K562 (cell line): Measurements from ENCODE around the gene PTK7. TPM values are rescaled to one million over a fixed set of nuclear protein-coding genes. Genes with fewer than 3 reads are reported as not detected.

ENCODE experiments used
- CBFA2T3 ChIP-seq: fragments of 450-650 bp; IDR thresholded peaks from 2 replicates; pipeline ENCODE4 v1.6.1; 2017
- HDAC8 ChIP-seq: fragments of 450-650 bp; IDR thresholded peaks from 2 replicates; pipeline ENCODE4 v1.6.1; 2016; ENCODE audit warnings: mild to moderate bottlenecking, missing genetic modification characterization, moderate library complexity, missing compliant biosample characterization
- NFIC ChIP-seq: fragments of 450-650 bp; IDR thresholded peaks from 2 replicates; pipeline ENCODE4 v1.6.1; 2017; ENCODE audit warnings: mild to moderate bottlenecking, inconsistent platforms
- POLR2A ChIP-seq: fragments of 450-650 bp; conservative IDR thresholded peaks from 2 replicates; pipeline ENCODE4 v1.6.1; 2016
- PTBP1 ChIP-seq: fragments of 200-400 bp; formaldehyde crosslinking; IDR thresholded peaks from 2 replicates; pipeline ENCODE4 v1.6.1; 2017; ENCODE audit warnings: low read depth, low read length
- SAP30 ChIP-seq: fragments of 200-600 bp; sonication (generic); IDR thresholded peaks from 2 replicates; pipeline ENCODE4 v1.6.1; 2012; ENCODE audit warnings: borderline replicate concordance, low read depth, mild to moderate bottlenecking, moderate library complexity, low read length, control low read depth, inconsistent platforms; ENCODE audit not compliant: insufficient read depth, poor library complexity, severe bottlenecking
- SIX5 ChIP-seq, 2 experiments: IDR thresholded peaks; 2 replicates each; pipeline ENCODE4 v1.6.1; 2011; ENCODE audit warnings: low read length in 2 of 2, borderline replicate concordance in 1 of 2, low read depth in 1 of 2, mild to moderate bottlenecking in 1 of 2, moderate library complexity in 1 of 2; ENCODE audit not compliant: insufficient read depth in 1 of 2
- SMARCA4 ChIP-seq: fragments of 450-650 bp; IDR thresholded peaks from 2 replicates; pipeline ENCODE4 v1.6.1; 2016
- ZNF740 ChIP-seq, 3 experiments: fragments of 200-800 bp in 1 of 3; sonication (Bioruptor generic) in 1 of 3; sonication (generic) in 1 of 3; formaldehyde crosslinking in 1 of 3; IDR thresholded peaks; 2 replicates each; pipeline versions ENCODE4 v1.6.1 to v1.8.0; 2016 to 2022; ENCODE audit warnings: mild to moderate bottlenecking in 2 of 3, missing compliant biosample characterization in 2 of 3, missing genetic modification characterization in 2 of 3, missing genetic modification reagents in 1 of 3
- ZSCAN29 ChIP-seq: fragments of 450-650 bp; IDR thresholded peaks from 2 replicates; pipeline ENCODE4 v1.6.1; 2017
- polyA plus RNA-seq, 8 experiments: library from polyadenylated mRNA; depleted of rRNA in 4 of 8; stranded (reverse) in 5 of 8; unstranded in 3 of 8; fragments of >200 nt; fragmentation: Nextera tagmentation in 2 of 8; fragmentation: Illumina TruSeq in 1 of 8; extraction: Ambion mirVana in 2 of 8; extraction: Trizol in 1 of 8; gene quantifications; 2 replicates each; pipeline versions ENCODE4 v1.2.1 to v1.2.3, GENCODE V29; 2011 to 2014; ENCODE audit warnings: inconsistent platforms in 1 of 8, missing spikeins in 1 of 8
- total RNA-seq, 7 experiments: library from RNA; depleted of rRNA in 6 of 7; stranded (reverse); fragments of >200 nt in 6 of 7; fragmentation: Illumina TruSeq in 2 of 7; extraction: Trizol in 2 of 7; gene quantifications; 2 replicates each; pipeline versions ENCODE4 v1.2.1 to v1.2.3, GENCODE V29; 2011 to 2021; ENCODE audit warnings: low replicate concordance in 1 of 7
- TF ChIP-seq, protein P1 (sequence below): sonication (generic); formaldehyde crosslinking; IDR thresholded peaks from 2 replicates; pipeline ENCODE4 v1.8.0; 2022; ENCODE audit warnings: mild to moderate bottlenecking, missing genetic modification reagents
- TF ChIP-seq, protein P2 (sequence below): sonication (generic); formaldehyde crosslinking; IDR thresholded peaks from 2 replicates; pipeline ENCODE4 v1.4.0; 2020; ENCODE audit warnings: mild to moderate bottlenecking, missing genetic modification reagents
- TF ChIP-seq, protein P3 (sequence below): fragments of 450-650 bp; IDR thresholded peaks from 2 replicates; pipeline ENCODE4 v1.6.1; 2016; ENCODE audit warnings: low read depth

Gene PTK7
- total and polyA plus RNA-seq, 9 of the 15 experiments (the other 6 are each of a cell fraction or from before 2014, with no cell fraction given): 0.20 to 6.8 (median 4.2) TPM

DNA sequence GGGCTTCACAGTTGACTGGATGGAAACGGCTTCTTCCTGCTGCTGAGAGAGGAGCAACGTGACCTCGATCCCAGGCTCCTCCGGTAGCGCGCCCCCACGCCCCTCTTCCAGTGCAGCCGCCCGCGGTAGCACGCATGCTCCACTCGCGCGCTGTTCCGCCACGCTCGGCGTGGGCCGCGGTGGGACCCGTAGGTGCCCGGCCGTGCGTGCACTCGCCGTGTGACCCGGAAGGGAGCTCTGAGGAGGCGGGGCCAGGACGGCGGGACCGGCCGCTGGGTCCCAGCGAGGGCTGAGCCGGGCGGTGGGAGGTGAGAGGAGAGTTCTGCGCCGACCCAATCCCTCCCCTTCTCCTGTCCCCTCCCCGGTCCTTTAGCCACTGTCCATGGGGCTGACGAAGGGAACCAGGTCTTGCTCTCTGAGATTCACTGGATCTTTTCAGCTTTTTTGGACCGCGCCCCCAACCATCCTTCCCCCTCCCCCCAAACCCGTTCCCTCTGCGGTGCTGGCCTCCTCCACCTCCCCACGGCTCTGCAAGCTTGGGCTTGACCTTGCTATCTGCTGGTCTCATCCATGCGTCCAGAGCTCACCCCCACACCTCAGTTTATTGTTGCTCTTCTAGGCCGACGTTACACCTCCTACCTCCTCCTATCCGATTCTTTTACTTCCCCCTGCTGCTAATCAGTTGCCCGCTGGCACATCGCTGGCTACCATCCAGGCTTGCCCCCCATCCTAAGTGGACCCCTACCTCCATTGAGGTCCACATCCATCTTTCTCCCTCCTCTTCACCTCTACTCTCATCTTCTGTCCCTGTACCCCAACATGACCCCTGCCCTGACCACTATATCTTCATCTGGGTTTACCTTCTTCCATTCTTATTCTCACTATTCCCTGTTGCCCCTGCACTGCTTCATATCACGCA is 106.1 kb downstream of the PTK7 start, which contains the start of gene CUL9 (continued):
- TF ChIP-seq, protein P1, sequence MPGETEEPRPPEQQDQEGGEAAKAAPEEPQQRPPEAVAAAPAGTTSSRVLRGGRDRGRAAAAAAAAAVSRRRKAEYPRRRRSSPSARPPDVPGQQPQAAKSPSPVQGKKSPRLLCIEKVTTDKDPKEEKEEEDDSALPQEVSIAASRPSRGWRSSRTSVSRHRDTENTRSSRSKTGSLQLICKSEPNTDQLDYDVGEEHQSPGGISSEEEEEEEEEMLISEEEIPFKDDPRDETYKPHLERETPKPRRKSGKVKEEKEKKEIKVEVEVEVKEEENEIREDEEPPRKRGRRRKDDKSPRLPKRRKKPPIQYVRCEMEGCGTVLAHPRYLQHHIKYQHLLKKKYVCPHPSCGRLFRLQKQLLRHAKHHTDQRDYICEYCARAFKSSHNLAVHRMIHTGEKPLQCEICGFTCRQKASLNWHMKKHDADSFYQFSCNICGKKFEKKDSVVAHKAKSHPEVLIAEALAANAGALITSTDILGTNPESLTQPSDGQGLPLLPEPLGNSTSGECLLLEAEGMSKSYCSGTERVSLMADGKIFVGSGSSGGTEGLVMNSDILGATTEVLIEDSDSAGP (CRISPR knock-in tag): peak; percentile 81
- 0 out of 2 replicates have a peak, but pooled peaks have one; percentile 69 for TF ChIP-seq HDAC8 (tag)
- TF ChIP-seq, protein P2, sequence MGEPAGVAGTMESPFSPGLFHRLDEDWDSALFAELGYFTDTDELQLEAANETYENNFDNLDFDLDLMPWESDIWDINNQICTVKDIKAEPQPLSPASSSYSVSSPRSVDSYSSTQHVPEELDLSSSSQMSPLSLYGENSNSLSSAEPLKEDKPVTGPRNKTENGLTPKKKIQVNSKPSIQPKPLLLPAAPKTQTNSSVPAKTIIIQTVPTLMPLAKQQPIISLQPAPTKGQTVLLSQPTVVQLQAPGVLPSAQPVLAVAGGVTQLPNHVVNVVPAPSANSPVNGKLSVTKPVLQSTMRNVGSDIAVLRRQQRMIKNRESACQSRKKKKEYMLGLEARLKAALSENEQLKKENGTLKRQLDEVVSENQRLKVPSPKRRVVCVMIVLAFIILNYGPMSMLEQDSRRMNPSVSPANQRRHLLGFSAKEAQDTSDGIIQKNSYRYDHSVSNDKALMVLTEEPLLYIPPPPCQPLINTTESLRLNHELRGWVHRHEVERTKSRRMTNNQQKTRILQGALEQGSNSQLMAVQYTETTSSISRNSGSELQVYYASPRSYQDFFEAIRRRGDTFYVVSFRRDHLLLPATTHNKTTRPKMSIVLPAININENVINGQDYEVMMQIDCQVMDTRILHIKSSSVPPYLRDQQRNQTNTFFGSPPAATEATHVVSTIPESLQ (CRISPR knock-in tag): peak; percentile 74; the same call in 1 of the 2 replicates
- peak; percentile 61; the same call in 1 of the 2 replicates for TF ChIP-seq PTBP1
- peak; percentile 58 for TF ChIP-seq SAP30
- peak; percentile 65 for TF ChIP-seq CBFA2T3
- TF ChIP-seq POLR2A: peak; percentile 83
- TF ChIP-seq ZNF740 (CRISPR knock-in tag; IDR thresholded peaks at IDR 0.05): 0 out of 2 replicates have a peak, but pooled peaks have one; percentile 25
- peak in 1 of 2 experiments; percentile 79; a peak in 2 of 4 replicates for TF ChIP-seq ZNF740 (tag; IDR thresholded peaks at IDR 0.05)
- TF ChIP-seq NFIC: peak; percentile 79
- no peak for TF ChIP-seq SIX5 (IDR thresholded peaks at IDR 0.05; ENCODE audit: borderline replicate concordance in 1 of 2, insufficient read depth in 1 of 2, low read depth in 1 of 2, low read length in 2 of 2)
- TF ChIP-seq, protein P3, sequence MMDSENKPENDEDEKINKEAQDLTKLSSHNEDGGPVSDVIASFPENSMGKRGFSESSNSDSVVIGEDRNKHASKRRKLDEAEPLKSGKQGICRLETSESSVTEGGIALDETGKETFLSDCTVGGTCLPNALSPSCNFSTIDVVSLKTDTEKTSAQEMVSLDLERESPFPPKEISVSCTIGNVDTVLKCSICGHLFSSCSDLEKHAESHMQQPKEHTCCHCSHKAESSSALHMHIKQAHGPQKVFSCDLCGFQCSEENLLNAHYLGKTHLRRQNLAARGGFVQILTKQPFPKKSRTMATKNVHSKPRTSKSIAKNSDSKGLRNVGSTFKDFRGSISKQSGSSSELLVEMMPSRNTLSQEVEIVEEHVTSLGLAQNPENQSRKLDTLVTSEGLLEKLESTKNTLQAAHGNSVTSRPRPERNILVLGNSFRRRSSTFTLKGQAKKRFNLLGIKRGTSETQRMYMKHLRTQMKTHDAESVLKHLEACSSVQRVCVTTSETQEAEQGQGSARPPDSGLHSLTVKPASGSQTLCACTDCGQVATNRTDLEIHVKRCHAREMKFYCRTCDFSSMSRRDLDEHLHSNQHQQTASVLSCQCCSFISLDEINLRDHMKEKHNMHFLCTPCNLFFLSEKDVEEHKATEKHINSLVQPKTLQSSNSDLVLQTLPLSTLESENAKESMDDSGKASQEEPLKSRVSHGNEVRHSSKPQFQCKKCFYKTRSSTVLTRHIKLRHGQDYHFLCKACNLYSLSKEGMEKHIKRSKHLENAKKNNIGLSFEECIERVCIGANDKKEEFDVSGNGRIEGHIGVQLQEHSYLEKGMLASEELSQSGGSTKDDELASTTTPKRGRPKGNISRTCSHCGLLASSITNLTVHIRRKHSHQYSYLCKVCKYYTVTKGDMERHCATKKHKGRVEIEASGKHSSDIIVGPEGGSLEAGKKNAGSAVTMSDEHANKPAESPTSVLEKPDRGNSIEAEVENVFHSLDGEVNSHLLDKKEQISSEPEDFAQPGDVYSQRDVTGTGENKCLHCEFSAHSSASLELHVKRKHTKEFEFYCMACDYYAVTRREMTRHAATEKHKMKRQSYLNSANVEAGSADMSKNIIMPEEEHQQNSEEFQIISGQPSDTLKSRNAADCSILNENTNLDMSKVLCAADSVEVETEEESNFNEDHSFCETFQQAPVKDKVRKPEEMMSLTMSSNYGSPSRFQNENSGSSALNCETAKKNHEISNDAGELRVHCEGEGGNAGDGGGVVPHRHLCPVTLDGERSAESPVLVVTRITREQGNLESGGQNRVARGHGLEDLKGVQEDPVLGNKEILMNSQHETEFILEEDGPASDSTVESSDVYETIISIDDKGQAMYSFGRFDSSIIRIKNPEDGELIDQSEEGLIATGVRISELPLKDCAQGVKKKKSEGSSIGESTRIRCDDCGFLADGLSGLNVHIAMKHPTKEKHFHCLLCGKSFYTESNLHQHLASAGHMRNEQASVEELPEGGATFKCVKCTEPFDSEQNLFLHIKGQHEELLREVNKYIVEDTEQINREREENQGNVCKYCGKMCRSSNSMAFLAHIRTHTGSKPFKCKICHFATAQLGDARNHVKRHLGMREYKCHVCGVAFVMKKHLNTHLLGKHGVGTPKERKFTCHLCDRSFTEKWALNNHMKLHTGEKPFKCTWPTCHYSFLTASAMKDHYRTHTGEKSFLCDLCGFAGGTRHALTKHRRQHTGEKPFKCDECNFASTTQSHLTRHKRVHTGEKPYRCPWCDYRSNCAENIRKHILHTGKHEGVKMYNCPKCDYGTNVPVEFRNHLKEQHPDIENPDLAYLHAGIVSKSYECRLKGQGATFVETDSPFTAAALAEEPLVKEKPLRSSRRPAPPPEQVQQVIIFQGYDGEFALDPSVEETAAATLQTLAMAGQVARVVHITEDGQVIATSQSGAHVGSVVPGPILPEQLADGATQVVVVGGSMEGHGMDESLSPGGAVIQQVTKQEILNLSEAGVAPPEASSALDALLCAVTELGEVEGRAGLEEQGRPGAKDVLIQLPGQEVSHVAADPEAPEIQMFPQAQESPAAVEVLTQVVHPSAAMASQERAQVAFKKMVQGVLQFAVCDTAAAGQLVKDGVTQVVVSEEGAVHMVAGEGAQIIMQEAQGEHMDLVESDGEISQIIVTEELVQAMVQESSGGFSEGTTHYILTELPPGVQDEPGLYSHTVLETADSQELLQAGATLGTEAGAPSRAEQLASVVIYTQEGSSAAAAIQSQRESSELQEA: peak; percentile 96
- peak; percentile 56; the same call in 1 of the 2 replicates for TF ChIP-seq SMARCA4
- TF ChIP-seq ZSCAN29: no peak
